Brain microvascular endothelial cell (primary cell): ENCODE results near the gene KIF4B.
"Not testable (repeated sequence)": the region's sequence is repeated elsewhere in the genome, so short reads cannot be mapped to it uniquely, and the experiment has no call there.

Experiments used
- DNase-seq: peaks from one replicate; pipeline ENCODE4 v3.0.0-alpha.2; 2020
- H3K27ac ChIP-seq: fragments of 250-450 bp; sonication (Bioruptor Pico); 2 replicates; pipeline ENCODE4 v1.5.1; 2020; ENCODE audit warnings: mild to moderate bottlenecking, moderate library complexity
- H3K27me3 ChIP-seq: fragments of 250-450 bp; sonication (Bioruptor Pico); replicated peaks from 2 replicates; pipeline ENCODE4 v1.5.1; 2020; ENCODE audit warnings: mild to moderate bottlenecking
- H3K36me3 ChIP-seq: fragments of 250-450 bp; sonication (Bioruptor Pico); replicated peaks from 2 replicates; pipeline ENCODE4 v1.5.1; 2020; ENCODE audit warnings: mild to moderate bottlenecking
- H3K4me3 ChIP-seq: 2 replicates; pipeline ENCODE4 v1.5.1; 2011; ENCODE audit warnings: low read depth, mild to moderate bottlenecking, control low read depth, low read length, moderate library complexity
- CTCF ChIP-seq: IDR thresholded peaks from 2 replicates; pipeline ENCODE4 v1.5.1; 2011; ENCODE audit warnings: low read depth, mild to moderate bottlenecking, moderate library complexity, low read length, control low read depth, inconsistent platforms; ENCODE audit errors: missing control alignments
- in situ Hi-C: cut with HindIII; loops from 2 replicates; pipeline ENCODE4 v1.10.0; 2017; ENCODE audit warnings: low sequenced_read_pairs, low pct_ligation_motif_present

The KIF4B gene

GRCh38 chr5:154971501-154971900 lies 42.1 kb upstream of the KIF4B start:
- no peak for DNase-seq

GRCh38 chr5:154972476-154973080 lies 41.0 kb upstream of the KIF4B start:
- peak; percentile 61 for DNase-seq
- peak; percentile 82 for TF ChIP-seq CTCF
- H3K4me3 ChIP-seq = no peak overlapping the region
- no peaks in the 10 kb centered on the region for H3K27me3 ChIP-seq
- H3K27ac ChIP-seq = no peak overlapping the region
- H3K36me3 ChIP-seq = no peaks in the 10 kb centered on the region
- in situ Hi-C loops = no loop called here

More at GRCh38 chr5:154971501-154971900, 42.1 kb upstream of the KIF4B start:
- no peak overlapping the region for H3K4me3 ChIP-seq
- no peaks in the 10 kb centered on the region for H3K36me3 ChIP-seq
- H3K27me3 ChIP-seq = no peaks in the 10 kb centered on the region
- H3K27ac ChIP-seq = no peak overlapping the region
- TF ChIP-seq CTCF = no peak
- in situ Hi-C loops = no loop called here

GRCh38 chr5:154976082-154976481 lies 37.5 kb upstream of the KIF4B start:
- H3K27me3 ChIP-seq, H3K36me3 ChIP-seq, H3K27ac ChIP-seq, DNase-seq, H3K4me3 ChIP-seq, in situ Hi-C loops: not testable (repeated sequence)

GRCh38 chr5:154977409-154977808 lies 36.1 kb upstream of the KIF4B start:
- H3K36me3 ChIP-seq = no peaks in the 10 kb centered on the region
- H3K27me3 ChIP-seq = no peaks in the 10 kb centered on the region
- DNase-seq = no peak
- H3K4me3 ChIP-seq = no peak overlapping the region
- H3K27ac ChIP-seq = no peak overlapping the region
- TF ChIP-seq CTCF = no peak
- in situ Hi-C loops = no loop called here

- H3K27me3 ChIP-seq, H3K36me3 ChIP-seq, in situ Hi-C loops, DNase-seq, H3K4me3 ChIP-seq, H3K27ac ChIP-seq: not testable (repeated sequence)
Observed at GRCh38 chr5:154978294-154978693, 35.3 kb upstream of the KIF4B start.

GRCh38 chr5:154984946-154985516 lies 28.5 kb upstream of the KIF4B start:
- no peak overlapping the region for H3K27ac ChIP-seq

More at GRCh38 chr5:154984946-154985516, 28.5 kb upstream of the KIF4B start:
- no peak for DNase-seq
- H3K4me3 ChIP-seq = no peak overlapping the region
- in situ Hi-C loops = no loop called here
- no peak for TF ChIP-seq CTCF
- H3K27me3 ChIP-seq = no peaks in the 10 kb centered on the region
- no peaks in the 10 kb centered on the region for H3K36me3 ChIP-seq
